ENCODE measurements around the gene ZNHIT3. TPM values are rescaled to one million over a fixed set of nuclear protein-coding genes. Genes with fewer than 3 reads are reported as not detected.

Gene ZNHIT3
- total and polyA plus RNA-seq, 10 of the 15 experiments (the other 5 are each of a cell fraction or from before 2014, with no cell fraction given), result 34.1 to 128 (median 55.6) TPM

GRCh38 chr17:36544307-36545076 is 58.0 kb downstream of the ZNHIT3 start, which contains the start of gene GGNBP2 (continued):
- no peak for TF ChIP-seq SMC3 (IDR thresholded peaks at IDR 0.05; ENCODE audit: borderline replicate concordance, low read length)
- no peak for TF ChIP-seq SUPT20H (IDR thresholded peaks at IDR 0.05; ENCODE audit: borderline replicate concordance, control insufficient read depth, low read depth, low read length)
- no peak for TF ChIP-seq ZBTB40 (IDR thresholded peaks at IDR 0.05; ENCODE audit: borderline replicate concordance)
- TF ChIP-seq ESRRA (IDR thresholded peaks at IDR 0.05; ENCODE audit: low read length), result no peak
- no peak for TF ChIP-seq RUNX3 (IDR thresholded peaks at IDR 0.05; ENCODE audit: low read length)
- no peak for TF ChIP-seq ZNF622 (IDR thresholded peaks at IDR 0.05)
- peak; percentile 64; the same call in 1 of the 2 replicates for TF ChIP-seq PML (IDR thresholded peaks at IDR 0.05; ENCODE audit: low read length)
- no peak for TF ChIP-seq MYB (IDR thresholded peaks at IDR 0.05; ENCODE audit: borderline replicate concordance, low read depth, low read length)
- TF ChIP-seq, protein P1, sequence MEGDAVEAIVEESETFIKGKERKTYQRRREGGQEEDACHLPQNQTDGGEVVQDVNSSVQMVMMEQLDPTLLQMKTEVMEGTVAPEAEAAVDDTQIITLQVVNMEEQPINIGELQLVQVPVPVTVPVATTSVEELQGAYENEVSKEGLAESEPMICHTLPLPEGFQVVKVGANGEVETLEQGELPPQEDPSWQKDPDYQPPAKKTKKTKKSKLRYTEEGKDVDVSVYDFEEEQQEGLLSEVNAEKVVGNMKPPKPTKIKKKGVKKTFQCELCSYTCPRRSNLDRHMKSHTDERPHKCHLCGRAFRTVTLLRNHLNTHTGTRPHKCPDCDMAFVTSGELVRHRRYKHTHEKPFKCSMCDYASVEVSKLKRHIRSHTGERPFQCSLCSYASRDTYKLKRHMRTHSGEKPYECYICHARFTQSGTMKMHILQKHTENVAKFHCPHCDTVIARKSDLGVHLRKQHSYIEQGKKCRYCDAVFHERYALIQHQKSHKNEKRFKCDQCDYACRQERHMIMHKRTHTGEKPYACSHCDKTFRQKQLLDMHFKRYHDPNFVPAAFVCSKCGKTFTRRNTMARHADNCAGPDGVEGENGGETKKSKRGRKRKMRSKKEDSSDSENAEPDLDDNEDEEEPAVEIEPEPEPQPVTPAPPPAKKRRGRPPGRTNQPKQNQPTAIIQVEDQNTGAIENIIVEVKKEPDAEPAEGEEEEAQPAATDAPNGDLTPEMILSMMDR (IDR thresholded peaks at IDR 0.05 in 2 of 3, conservative IDR thresholded peaks at IDR 0.05 in 1 of 3; ENCODE audit: control insufficient read depth in 2 of 3, extremely low read depth in 1 of 3, insufficient read depth in 1 of 3, low read depth in 3 of 3, low read length in 3 of 3), result no peak
- TF ChIP-seq, protein P2, sequence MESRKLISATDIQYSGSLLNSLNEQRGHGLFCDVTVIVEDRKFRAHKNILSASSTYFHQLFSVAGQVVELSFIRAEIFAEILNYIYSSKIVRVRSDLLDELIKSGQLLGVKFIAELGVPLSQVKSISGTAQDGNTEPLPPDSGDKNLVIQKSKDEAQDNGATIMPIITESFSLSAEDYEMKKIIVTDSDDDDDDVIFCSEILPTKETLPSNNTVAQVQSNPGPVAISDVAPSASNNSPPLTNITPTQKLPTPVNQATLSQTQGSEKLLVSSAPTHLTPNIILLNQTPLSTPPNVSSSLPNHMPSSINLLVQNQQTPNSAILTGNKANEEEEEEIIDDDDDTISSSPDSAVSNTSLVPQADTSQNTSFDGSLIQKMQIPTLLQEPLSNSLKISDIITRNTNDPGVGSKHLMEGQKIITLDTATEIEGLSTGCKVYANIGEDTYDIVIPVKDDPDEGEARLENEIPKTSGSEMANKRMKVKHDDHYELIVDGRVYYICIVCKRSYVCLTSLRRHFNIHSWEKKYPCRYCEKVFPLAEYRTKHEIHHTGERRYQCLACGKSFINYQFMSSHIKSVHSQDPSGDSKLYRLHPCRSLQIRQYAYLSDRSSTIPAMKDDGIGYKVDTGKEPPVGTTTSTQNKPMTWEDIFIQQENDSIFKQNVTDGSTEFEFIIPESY (IDR thresholded peaks at IDR 0.05), result no peak
- TF ChIP-seq POLR2AphosphoS2 (IDR thresholded peaks at IDR 0.05; ENCODE audit: low read depth, low read length), result peak; percentile 56
- no peak for TF ChIP-seq ZSCAN29 (IDR thresholded peaks at IDR 0.05)
- no peak; the same call in none of the 2 replicates for TF ChIP-seq GATAD2B (conservative IDR thresholded peaks at IDR 0.05; ENCODE audit: low read depth)
- peak; percentile 97 for TF ChIP-seq CHD2 (IDR thresholded peaks at IDR 0.05; ENCODE audit: borderline replicate concordance, low read depth, low read length)
- TF ChIP-seq CUX1 (IDR thresholded peaks at IDR 0.05; ENCODE audit: insufficient replicate concordance, low read depth, low read length), result no peak
- TF ChIP-seq RBBP5 (conservative IDR thresholded peaks at IDR 0.05), result no peak
